ENCODE data around the gene FAR2. TPM values are rescaled to one million over a fixed set of nuclear protein-coding genes. Genes with fewer than 3 reads are reported as not detected.
"Not testable (repeated sequence)": the region's sequence is repeated elsewhere in the genome, so short reads cannot be mapped to it uniquely, and the experiment has no call there.

The FAR2 gene
- total RNA-seq, 1 experiment from 2014 or later, result 22.1 TPM

GRCh38 chr12:29382251-29382650, 233.2 kb downstream of the FAR2 start:
- Histone ChIP-seq H2BK12ac (ENCODE audit: insufficient read length, low read depth, low read length) (no peak overlapping the region), H3K27me3 (ENCODE audit: insufficient read depth, low read length) (no peaks in the 10 kb centered on the region), H3K4ac (ENCODE audit: low read depth, low read length) (no peak overlapping the region), H4K8ac (replicated peaks; ENCODE audit: insufficient read length, low read depth, low read length) (no peak overlapping the region), H4K20me1 (ENCODE audit: control insufficient read depth, insufficient read depth, insufficient read length) (no peaks in the 10 kb centered on the region), H3K18ac (ENCODE audit: insufficient read length, low read depth, low read length) (no peak overlapping the region), H3T11ph (ENCODE audit: low read length) (no peak overlapping the region), H3K4me2 (ENCODE audit: insufficient read depth, insufficient read length, low read length) (no peak overlapping the region), H2BK20ac (ENCODE audit: low read depth, low read length, poor library complexity, severe bottlenecking) (no peak overlapping the region), H2BK15ac (ENCODE audit: low read depth, low read length) (no peak overlapping the region), H2BK120ac (ENCODE audit: low read depth, low read length, poor library complexity, severe bottlenecking) (no peak overlapping the region), H3K79me2 (ENCODE audit: insufficient read depth, low read length) (peaks cover 2% of the 10 kb centered on the region; the same call in 1 of the 2 replicates), H2BK5ac (ENCODE audit: insufficient read length, low read length) (no peak overlapping the region), H3K14ac (ENCODE audit: insufficient read depth, low read length) (no peak overlapping the region), H4K91ac (ENCODE audit: insufficient read length, low read depth, low read length) (no peak overlapping the region), H2AFZ (ENCODE audit: low read length) (no peak overlapping the region), H3K23ac (ENCODE audit: insufficient read length, low read depth, low read length) (no peak overlapping the region), H3K9me3 (ENCODE audit: control insufficient read depth, low read depth, low read length) (no peaks in the 10 kb centered on the region), H3K27ac (ENCODE audit: insufficient read length, low read depth, low read length) (no peak overlapping the region), H2AK5ac (ENCODE audit: insufficient read length, low read length) (no peak overlapping the region), H3K79me1 (ENCODE audit: insufficient read depth, low read depth, low read length, poor library complexity, severe bottlenecking) (no peaks in the 10 kb centered on the region), H3K56ac (ENCODE audit: insufficient read length, low read depth, low read length) (no peak overlapping the region), H3K4me1 (ENCODE audit: insufficient read depth, low read length) (no peaks in the 10 kb centered on the region), H3K9ac (ENCODE audit: extremely low read depth, insufficient read length, low read length) (no peak overlapping the region), H3K23me2 (ENCODE audit: insufficient read length, low read depth, low read length, poor library complexity, severe bottlenecking) (no peaks in the 10 kb centered on the region), H4K5ac (ENCODE audit: insufficient read length, low read depth, low read length) (no peak overlapping the region)
- TF ChIP-seq CTCF (conservative IDR thresholded peaks at IDR 0.05), result no peak
- Mint-ChIP-seq H3K4me1 (peaks cover 11 to 12% of the 10 kb centered on the region in 2 experiments), H3K9me3 (no peaks in the 10 kb centered on the region; a peak in 1 of 5 replicates), H3K27ac (no peak overlapping the region), H3K36me3 (ENCODE audit: insufficient read depth in 1 of 3, low read depth in 3 of 3) (no peaks in the 10 kb centered on the region; a peak in 2 of 7 replicates), H3K27me3 (ENCODE audit: low read depth) (no peaks in the 10 kb centered on the region; the same call in 1 of the 2 replicates), H3K4me3 (peak overlapping the region in 1 of 2 experiments; percentile 96; a peak in 1 of 5 replicates)
- DNase-seq, result no peak
- WGBS (ENCODE audit: extremely low coverage, insufficient read length, low lambda C conversion rate), result no CpG with 5 or more reads among the region's 2 CpGs

GRCh38 chr12:29385194-29385593, 236.1 kb downstream of the FAR2 start:
- H2BK5ac ChIP-seq (ENCODE audit: insufficient read length, low read length); H4K20me1 ChIP-seq (ENCODE audit: control insufficient read depth, insufficient read depth, insufficient read length); H2BK120ac ChIP-seq (ENCODE audit: low read depth, low read length, poor library complexity, severe bottlenecking); H3K9ac ChIP-seq (ENCODE audit: extremely low read depth, insufficient read length, low read length); H3K36me3 Mint-ChIP-seq (ENCODE audit: insufficient read depth in 1 of 3, low read depth in 3 of 3); H3K27me3 Mint-ChIP-seq (ENCODE audit: low read depth); H3K79me2 ChIP-seq (ENCODE audit: insufficient read depth, low read length); H3K4ac ChIP-seq (ENCODE audit: low read depth, low read length); H3K23ac ChIP-seq (ENCODE audit: insufficient read length, low read depth, low read length); H3K4me1 ChIP-seq (ENCODE audit: insufficient read depth, low read length); H3T11ph ChIP-seq (ENCODE audit: low read length); H3K79me1 ChIP-seq (ENCODE audit: insufficient read depth, low read depth, low read length, poor library complexity, severe bottlenecking); H2AK5ac ChIP-seq (ENCODE audit: insufficient read length, low read length); H3K4me3 Mint-ChIP-seq; H3K27me3 ChIP-seq (ENCODE audit: insufficient read depth, low read length); H3K9me3 Mint-ChIP-seq; H3K4me2 ChIP-seq (ENCODE audit: insufficient read depth, insufficient read length, low read length); H2AFZ ChIP-seq (ENCODE audit: low read length); H4K91ac ChIP-seq (ENCODE audit: insufficient read length, low read depth, low read length); H3K23me2 ChIP-seq (ENCODE audit: insufficient read length, low read depth, low read length, poor library complexity, severe bottlenecking); H3K4me1 Mint-ChIP-seq; H3K9me3 ChIP-seq (ENCODE audit: control insufficient read depth, low read depth, low read length); H3K27ac ChIP-seq (ENCODE audit: insufficient read length, low read depth, low read length); H3K56ac ChIP-seq (ENCODE audit: insufficient read length, low read depth, low read length); H4K5ac ChIP-seq (ENCODE audit: insufficient read length, low read depth, low read length); H3K18ac ChIP-seq (ENCODE audit: insufficient read length, low read depth, low read length); H3K14ac ChIP-seq (ENCODE audit: insufficient read depth, low read length); DNase-seq; H2BK12ac ChIP-seq (ENCODE audit: insufficient read length, low read depth, low read length); H3K27ac Mint-ChIP-seq; H2BK15ac ChIP-seq (ENCODE audit: low read depth, low read length); H2BK20ac ChIP-seq (ENCODE audit: low read depth, low read length, poor library complexity, severe bottlenecking); H4K8ac ChIP-seq (replicated peaks; ENCODE audit: insufficient read length, low read depth, low read length): not testable (repeated sequence)
- no CpG with 5 or more reads among the region's 17 CpGs for WGBS (ENCODE audit: extremely low coverage, insufficient read length, low lambda C conversion rate)
